OCI-LY7 (cell line): ENCODE results near the gene ARID5B.

Experiments used
- CTCF ChIP-seq: fragments of 200-600 bp; sonication (generic); conservative IDR thresholded peaks from 2 replicates; pipeline ENCODE4 v1.5.1; 2014; ENCODE audit warnings: mild to moderate bottlenecking, antibody characterized with exemption, low read length, moderate library complexity, mixed read lengths
- EZH2phosphoT487 ChIP-seq: fragments of 200-600 bp; sonication (generic); IDR thresholded peaks from 2 replicates; pipeline ENCODE4 v1.6.1; 2018; ENCODE audit warnings: low read depth, borderline replicate concordance, mild to moderate bottlenecking, mixed run types, antibody characterized with exemption, low read length, moderate library complexity, mixed read lengths

- TF ChIP-seq CTCF, result no peak
- no peak for TF ChIP-seq EZH2phosphoT487
These were observed 93.7 kb downstream of the ARID5B start for GRCh38 chr10:61995220-61995503.
